Stimulated activated CD8-positive, alpha-beta memory T cell treated with anti-CD3 and anti-CD28 coated beads, Interleukin-12 subunit alpha, Interleukin-12 subunit beta, amount 100 ng/mL, for 1 hour (primary cell): ENCODE data around the gene TNFSF12.

Experiments
- DNase-seq: peaks from one replicate; pipeline ENCODE4 v3.0.0-alpha.2; 2020; ENCODE audit warnings: low read depth

Gene TNFSF12

GRCh38 chr17:7544911-7545310 is 3.9 kb upstream of the TNFSF12 start:
- no peak for DNase-seq

GRCh38 chr17:7549401-7550055 is 670 bp downstream of the TNFSF12 start:
- no peak for DNase-seq

- no peak for DNase-seq
These were observed 1.5 kb downstream of the TNFSF12 start for GRCh38 chr17:7550344-7550743.

GRCh38 chr17:7551396-7551795 is 2.5 kb downstream of the TNFSF12 start:
- no peak for DNase-seq

GRCh38 chr17:7552621-7553051 is 3.8 kb downstream of the TNFSF12 start:
- no peak for DNase-seq

- no peak for DNase-seq
These were observed 4.5 kb downstream of the TNFSF12 start for GRCh38 chr17:7553356-7553755.

GRCh38 chr17:7555320-7555948 is 6.6 kb downstream of the TNFSF12 start:
- no peak for DNase-seq

GRCh38 chr17:7556627-7557026 is 7.8 kb downstream of the TNFSF12 start:
- no peak for DNase-seq

GRCh38 chr17:7557147-7557764 is 8.4 kb downstream of the TNFSF12 start:
- DNase-seq: no peak

- DNase-seq: no peak
These were observed 9.1 kb downstream of the TNFSF12 start for GRCh38 chr17:7557775-7558543.

- DNase-seq: no peak
These were observed 9.9 kb downstream of the TNFSF12 start, which contains the start of gene TNFSF13 for GRCh38 chr17:7558544-7559319. TNFSF13 (plus strand) TSS chr17:7558750; CDS start chr17:7559040, 290 bp downstream.

GRCh38 chr17:7559320-7560171 is 10.7 kb downstream of the TNFSF12 start:
- DNase-seq: no peak

GRCh38 chr17:7560172-7561027 is 11.5 kb downstream of the TNFSF12 start:
- no peak for DNase-seq

GRCh38 chr17:7561028-7561575 is 12.2 kb downstream of the TNFSF12 start:
- DNase-seq: peak; percentile 79

- peak; percentile 79 for DNase-seq
These were observed 12.8 kb downstream of the TNFSF12 start, which contains the start of gene SENP3 for GRCh38 chr17:7561589-7562207. SENP3 (plus strand) TSS chr17:7561919; CDS start chr17:7563077, 1,158 bp downstream.

- no peak for DNase-seq
These were observed 13.3 kb downstream of the TNFSF12 start for GRCh38 chr17:7562208-7562605.

GRCh38 chr17:7563115-7563869 is 14.4 kb downstream of the TNFSF12 start:
- DNase-seq: no peak

- no peak for DNase-seq
These were observed 20.7 kb downstream of the TNFSF12 start for GRCh38 chr17:7569571-7569970.
